Measurements from ENCODE around the gene AIPL1.

The AIPL1 gene

DNA sequence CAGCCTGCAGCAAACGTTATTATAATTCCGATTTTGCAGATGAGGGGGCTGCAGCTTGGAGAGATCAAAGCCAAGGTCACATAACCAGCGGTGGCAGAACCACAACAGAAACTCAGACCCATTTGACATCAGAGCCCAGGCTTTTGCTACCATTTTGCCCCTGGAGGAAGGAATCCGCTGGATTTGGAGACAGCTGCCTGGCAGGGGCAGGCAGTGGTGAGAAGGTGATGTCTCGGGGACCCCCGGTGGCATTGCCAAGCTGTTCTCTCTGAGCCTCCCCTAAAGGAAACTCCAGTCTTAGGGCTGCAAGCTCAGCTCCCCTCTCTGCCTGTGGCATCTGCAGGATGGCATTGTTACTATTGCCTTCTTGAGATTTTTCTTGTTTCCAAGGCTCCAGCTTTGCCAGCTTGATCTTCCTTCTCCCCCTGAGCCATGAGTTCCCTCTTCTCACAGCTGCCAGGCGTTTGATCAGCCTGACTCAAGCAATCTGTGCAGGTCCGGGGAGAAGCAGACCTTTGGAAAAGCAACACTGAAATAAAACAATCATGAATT is 40.8 kb downstream of the AIPL1 start:
- no peak for TF ChIP-seq POLR2A (IDR thresholded peaks at IDR 0.05; ENCODE audit: low read depth, low read length)
- no peak for DNase-seq (ENCODE audit: insufficient read length, low spot score)
- FAIRE-seq: no peak

GRCh38 chr17:6393351-6393952 is 41.5 kb downstream of the AIPL1 start:
- DNase-seq (ENCODE audit: insufficient read length, low spot score): no peak
- no peak for FAIRE-seq
- no peak for TF ChIP-seq POLR2A (IDR thresholded peaks at IDR 0.05; ENCODE audit: low read depth, low read length)

GRCh38 chr17:6392609-6393350 is 42.1 kb downstream of the AIPL1 start:
- FAIRE-seq (no peak), DNase-seq (ENCODE audit: insufficient read length, low spot score) (no peak)
- TF ChIP-seq POLR2A (IDR thresholded peaks at IDR 0.05; ENCODE audit: low read depth, low read length): no peak

DNA sequence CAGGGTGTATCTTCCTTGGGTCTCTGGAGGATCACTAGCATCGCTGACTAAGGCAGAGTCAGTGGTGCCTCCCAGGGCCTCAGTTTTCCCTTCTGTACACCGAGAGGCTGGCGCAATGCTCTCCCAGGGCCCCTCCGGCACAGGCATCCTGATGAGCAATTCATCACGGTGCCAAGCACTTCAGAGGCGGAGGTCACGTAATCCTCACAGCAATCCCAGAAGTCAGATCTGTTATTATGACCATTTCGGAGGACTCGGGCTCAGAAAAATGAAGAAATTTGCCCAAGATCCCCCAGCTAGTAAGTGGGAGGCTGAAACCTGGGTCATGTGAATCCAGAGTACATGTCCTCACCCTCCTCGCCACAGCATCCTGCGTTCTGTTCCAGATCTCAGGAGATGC is 46.5 kb downstream of the AIPL1 start:
- no peak for TF ChIP-seq POLR2A (IDR thresholded peaks at IDR 0.05; ENCODE audit: low read depth, low read length)
- DNase-seq (ENCODE audit: insufficient read length, low spot score) (no peak), FAIRE-seq (no peak)

GRCh38 chr17:6387858-6388257 is 47.1 kb downstream of the AIPL1 start:
- no peak for FAIRE-seq
- TF ChIP-seq POLR2A (IDR thresholded peaks at IDR 0.05; ENCODE audit: low read depth, low read length): no peak
- no peak for DNase-seq (ENCODE audit: insufficient read length, low spot score)

- no peak for TF ChIP-seq POLR2A (IDR thresholded peaks at IDR 0.05; ENCODE audit: low read depth, low read length)
- no peak for FAIRE-seq
- DNase-seq (ENCODE audit: insufficient read length, low spot score): no peak
Observed at GRCh38 chr17:6387442-6387841, 47.5 kb downstream of the AIPL1 start.

- FAIRE-seq: no peak
- no peak for TF ChIP-seq POLR2A (IDR thresholded peaks at IDR 0.05; ENCODE audit: low read depth, low read length)
- no peak for DNase-seq (ENCODE audit: insufficient read length, low spot score)
Observed at GRCh38 chr17:6386041-6386630, 48.8 kb downstream of the AIPL1 start.

GRCh38 chr17:6384481-6384880 is 50.4 kb downstream of the AIPL1 start:
- DNase-seq (ENCODE audit: insufficient read length, low spot score) (no peak), FAIRE-seq (no peak)
- no peak for TF ChIP-seq POLR2A (IDR thresholded peaks at IDR 0.05; ENCODE audit: low read depth, low read length)

DNA sequence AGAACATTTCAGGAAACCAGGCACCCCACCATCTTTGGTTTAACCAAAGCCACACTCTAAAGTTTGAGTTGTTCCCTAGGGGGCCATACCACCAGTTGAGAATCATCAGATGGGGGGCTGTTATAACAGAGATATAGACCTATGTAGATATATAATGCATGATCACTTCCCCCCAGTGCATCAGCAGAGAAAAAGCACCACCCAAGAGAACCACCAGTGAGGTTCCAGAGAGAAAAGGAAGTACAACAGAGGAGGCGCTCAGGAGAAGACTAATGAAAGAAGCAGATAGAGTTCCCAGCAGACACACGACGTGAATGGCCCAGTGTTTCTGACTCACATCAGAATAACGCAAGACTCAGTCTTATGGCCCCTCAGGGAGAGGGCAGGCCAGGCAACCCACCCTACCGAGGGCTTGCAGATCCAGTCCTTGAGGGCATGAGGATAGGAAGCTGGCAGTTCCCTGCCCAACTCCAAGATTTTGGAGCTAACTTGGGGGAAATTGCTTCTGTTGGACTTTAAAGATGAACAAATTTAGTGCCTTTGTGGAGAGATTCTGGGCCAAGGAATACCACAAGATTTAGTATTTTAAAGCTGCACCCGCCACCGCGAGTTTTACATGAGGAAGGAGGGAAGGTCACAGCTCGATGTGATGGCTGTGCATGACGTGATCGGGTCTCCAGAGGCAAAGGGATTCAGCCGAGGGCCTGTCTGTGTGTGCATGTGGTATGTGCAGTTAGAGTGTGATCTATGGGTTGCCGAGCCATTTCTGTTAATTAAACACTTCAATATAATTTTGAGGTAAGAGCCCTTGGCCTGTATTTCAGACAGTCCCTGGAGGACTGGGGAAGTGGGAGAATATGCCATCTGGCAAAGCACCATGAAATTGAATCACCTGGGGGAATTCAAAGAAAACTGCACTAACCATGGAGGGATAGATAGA is 53.1 kb downstream of the AIPL1 start:
- DNase-seq (ENCODE audit: insufficient read length, low spot score): no peak
- TF ChIP-seq POLR2A (IDR thresholded peaks at IDR 0.05; ENCODE audit: low read depth, low read length): no peak
- no peak for FAIRE-seq

- DNase-seq (ENCODE audit: insufficient read length, low spot score): no peak
- no peak for FAIRE-seq
- no peak for TF ChIP-seq POLR2A (IDR thresholded peaks at IDR 0.05; ENCODE audit: low read depth, low read length)
Observed at GRCh38 chr17:6380915-6381438, 53.9 kb downstream of the AIPL1 start.

- no peak for DNase-seq (ENCODE audit: insufficient read length, low spot score)
- no peak for TF ChIP-seq POLR2A (IDR thresholded peaks at IDR 0.05; ENCODE audit: low read depth, low read length)
- FAIRE-seq: no peak
Observed at GRCh38 chr17:6377906-6378305, 57.0 kb downstream of the AIPL1 start.

GRCh38 chr17:6376931-6377361 is 58.0 kb downstream of the AIPL1 start:
- no peak for TF ChIP-seq POLR2A (IDR thresholded peaks at IDR 0.05; ENCODE audit: low read depth, low read length)

GRCh38 chr17:6374761-6375312 is 60.1 kb downstream of the AIPL1 start:
- DNase-seq (ENCODE audit: insufficient read length, low spot score): peak; percentile 74
- TF ChIP-seq POLR2A (IDR thresholded peaks at IDR 0.05; ENCODE audit: low read depth, low read length): no peak
- peak; percentile 70 for FAIRE-seq

More at GRCh38 chr17:6376931-6377361, 58.0 kb downstream of the AIPL1 start:
- DNase-seq (ENCODE audit: insufficient read length, low spot score): no peak
- no peak for FAIRE-seq
